NK-92 treated with Interleukin-12 subunit alpha and Interleukin-12 subunit beta, amount 100 ng/mL, for 24 hours (cell line): ENCODE measurements around the gene RNF126.

Source experiments
- DNase-seq: peaks from one replicate; lab custom pipeline; 2025; lab: John Stamatoyannopoulos, UW

Gene RNF126

GRCh38 chr19:662207-662961 lies 630 bp downstream of the RNF126 start:
- peak; percentile 65 for DNase-seq

GRCh38 chr19:661427-662196 lies 1.4 kb downstream of the RNF126 start:
- peak; percentile 28 for DNase-seq

DNA sequence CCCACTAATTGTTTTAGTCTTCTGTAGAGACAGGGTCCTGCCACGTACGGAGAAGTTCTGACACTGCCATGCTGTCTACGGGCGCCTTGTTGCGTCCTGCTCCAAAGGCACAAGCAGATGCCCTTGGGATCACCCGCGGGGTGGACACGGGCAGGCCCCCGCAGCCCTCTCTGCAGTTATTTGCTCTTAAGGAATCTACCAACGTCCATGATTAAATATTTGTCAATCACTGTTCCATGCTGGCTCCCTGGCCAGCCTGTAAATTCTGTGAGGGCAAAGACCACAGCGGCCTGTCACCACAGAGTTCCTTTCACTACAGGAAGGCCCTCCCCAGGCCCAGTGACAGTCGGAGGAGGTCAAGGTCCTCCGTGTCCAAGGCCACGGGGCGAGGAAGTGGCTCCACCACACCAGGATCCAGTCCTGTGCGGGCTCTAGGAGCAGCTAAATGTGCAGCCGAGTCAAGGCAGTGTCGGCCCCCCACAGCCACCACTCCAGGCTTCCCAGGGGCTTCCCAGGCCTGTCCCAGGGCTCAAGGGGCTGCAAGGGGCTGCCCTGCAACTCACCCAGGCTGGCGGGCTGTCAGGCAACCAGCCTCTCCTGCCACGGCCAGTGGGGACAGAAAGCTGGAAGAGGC lies 2.1 kb downstream of the RNF126 start:
- DNase-seq = no peak

DNA sequence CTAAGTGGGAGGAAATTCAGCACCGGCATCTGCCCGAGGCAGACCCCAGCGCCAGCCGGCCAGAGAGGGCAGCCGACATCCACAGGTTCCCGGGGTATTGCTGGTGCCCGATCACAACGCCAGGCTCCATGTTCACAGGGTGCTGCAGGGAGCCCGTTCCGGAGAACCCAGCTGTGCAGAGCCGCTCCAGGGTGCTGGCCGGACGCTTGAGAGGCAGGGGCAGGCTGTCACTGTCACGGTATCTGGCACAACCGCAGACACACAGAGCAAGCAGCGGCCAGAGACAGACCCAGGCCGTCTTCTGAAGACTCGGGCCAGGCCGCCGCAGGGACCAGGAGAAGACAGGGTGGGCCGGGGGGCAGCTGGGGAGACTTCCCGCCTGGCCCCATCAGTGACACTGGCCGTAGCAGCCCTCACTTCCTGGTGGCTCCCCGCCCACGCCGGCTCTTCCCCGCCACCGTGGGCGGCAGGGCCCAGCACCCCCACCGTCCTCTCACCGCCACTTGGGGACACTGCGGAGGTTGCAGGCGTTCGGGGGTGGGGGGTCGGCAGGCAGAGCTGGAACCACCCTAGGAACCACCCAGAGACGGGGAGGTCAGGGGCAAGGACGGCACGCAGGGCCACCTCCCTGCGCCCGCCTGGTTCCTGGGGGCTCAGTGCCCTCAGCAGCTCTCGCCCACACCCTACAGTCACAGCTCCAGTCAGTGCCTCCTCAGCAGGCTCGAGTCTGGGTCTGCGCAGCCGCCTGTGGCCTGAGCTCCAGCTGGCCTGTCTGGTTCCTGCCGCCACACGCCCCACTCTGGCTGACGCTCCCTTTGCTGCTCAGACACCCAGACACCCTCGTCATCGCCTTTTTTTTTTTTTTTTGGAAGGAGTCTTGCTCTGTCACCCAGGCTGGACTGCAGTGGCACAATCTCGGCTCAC lies 3.8 kb downstream of the RNF126 start:
- no peak for DNase-seq

- DNase-seq = no peak
Measured at GRCh38 chr19:658059-658839, 4.8 kb downstream of the RNF126 start.

GRCh38 chr19:657611-658010 lies 5.4 kb downstream of the RNF126 start:
- DNase-seq = no peak

- DNase-seq = no peak
Measured at GRCh38 chr19:656751-657559, 6.1 kb downstream of the RNF126 start.

- no peak for DNase-seq
Measured at GRCh38 chr19:655691-656090, 7.3 kb downstream of the RNF126 start.

- no peak for DNase-seq
Measured at GRCh38 chr19:653425-653824, 9.6 kb downstream of the RNF126 start.

GRCh38 chr19:652467-653389 lies 10.3 kb downstream of the RNF126 start:
- DNase-seq = no peak

DNA sequence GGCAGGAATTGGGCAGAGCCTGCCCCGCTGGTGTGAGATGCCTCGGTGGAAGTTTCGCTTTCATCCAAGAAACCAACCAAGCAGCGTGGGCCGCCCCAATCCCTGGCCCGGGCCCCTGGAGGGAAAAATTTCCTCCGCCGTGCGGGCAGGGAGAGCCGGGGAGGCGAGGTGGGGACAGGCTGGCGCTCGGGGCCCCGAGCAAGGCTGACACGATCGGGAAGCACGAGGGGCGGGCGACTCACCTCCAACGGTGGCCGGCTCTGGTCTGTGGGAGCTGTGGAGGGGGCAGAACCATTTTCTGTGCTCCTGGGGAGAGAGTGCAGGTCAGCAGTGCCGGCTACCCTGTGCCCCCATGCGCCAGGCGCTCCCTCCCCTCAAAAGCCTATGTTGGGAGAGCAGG lies 11.0 kb downstream of the RNF126 start:
- DNase-seq = no peak

DNA sequence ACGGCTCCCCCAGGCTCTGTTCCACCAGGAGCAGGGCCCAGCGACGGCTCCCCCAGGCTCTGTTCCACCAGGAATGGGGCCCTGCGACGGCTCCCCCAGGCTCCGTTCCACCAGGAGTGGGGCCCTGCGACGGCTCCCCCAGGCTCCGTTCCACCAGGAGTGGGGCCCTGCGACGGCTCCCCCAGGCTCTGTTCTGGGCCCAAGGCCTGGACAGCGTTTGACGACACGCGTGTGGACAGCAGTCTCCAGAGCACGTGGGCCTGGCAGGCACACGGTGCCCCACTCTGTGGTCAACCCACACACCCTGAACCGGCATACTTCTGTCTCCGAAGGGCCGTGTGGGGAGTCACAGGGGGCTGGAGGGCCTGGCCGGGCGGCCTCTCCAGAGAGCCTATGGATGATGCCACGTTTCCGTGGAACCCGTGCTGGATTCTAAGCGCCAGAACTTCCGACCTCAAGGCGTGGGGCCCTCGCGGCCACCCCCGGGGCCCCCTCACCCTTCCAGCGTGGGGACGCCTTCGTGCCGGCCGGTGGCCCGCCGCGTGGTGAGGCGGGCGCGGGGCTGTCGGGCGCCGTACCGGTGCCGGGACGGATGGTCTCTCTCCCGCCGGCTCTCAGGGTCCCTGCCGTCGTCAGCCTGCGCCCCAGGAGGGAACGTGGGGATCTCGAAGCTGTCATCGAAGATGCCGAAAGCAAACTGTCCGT lies 11.7 kb downstream of the RNF126 start:
- no peak for DNase-seq

- no peak for DNase-seq
Measured at GRCh38 chr19:650121-650520, 12.9 kb downstream of the RNF126 start.

DNA sequence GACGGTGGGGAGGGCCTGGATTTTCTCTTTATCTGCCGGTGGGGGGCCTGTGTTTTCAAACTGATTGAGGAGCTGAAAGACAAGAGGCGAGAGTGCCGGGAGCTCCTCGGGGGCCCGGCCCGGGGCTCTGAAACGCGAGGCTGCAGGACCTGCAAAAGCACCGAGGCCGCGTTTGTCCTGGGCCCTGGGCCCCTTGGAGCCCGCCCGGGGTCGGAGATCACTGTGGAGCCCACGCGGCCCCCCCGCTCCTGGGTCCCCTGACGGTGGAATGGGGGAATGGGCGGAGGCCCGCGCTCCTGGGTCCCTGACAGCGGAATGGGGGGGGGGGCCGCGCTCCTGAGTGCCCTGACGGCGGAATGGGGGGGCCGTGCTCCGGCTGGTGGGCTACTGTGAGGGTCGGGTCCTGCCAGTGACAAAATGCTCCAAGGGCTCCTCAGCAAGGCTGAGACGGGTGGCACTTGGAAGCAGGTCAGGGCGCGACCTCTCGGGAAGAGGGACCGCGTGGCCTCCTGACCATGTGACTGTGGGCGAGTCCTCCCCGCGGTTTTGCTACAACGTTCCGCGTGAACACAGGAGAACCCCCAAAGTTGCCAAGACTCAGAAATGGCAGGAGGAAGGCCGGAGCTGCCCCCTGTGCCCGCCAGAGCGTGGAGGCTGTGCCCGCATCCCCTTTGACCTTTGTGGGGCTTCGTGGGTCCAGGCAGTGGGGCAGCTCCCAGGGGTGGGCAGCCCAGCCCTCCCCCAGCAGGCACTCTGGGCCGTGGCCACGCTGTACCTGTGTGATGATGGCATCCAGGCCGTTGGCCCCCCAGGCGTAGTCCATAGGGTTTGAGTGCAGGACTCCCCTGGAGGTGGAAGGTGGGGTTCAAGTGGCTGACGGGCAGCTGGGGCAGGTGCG lies 13.9 kb downstream of the RNF126 start:
- no peak for DNase-seq

GRCh38 chr19:648305-648704 lies 14.7 kb downstream of the RNF126 start:
- DNase-seq = no peak

- no peak for DNase-seq
Measured at GRCh38 chr19:647566-648284, 15.3 kb downstream of the RNF126 start.
